HL-60 (cell line): ENCODE measurements around the gene AKAP7.

Experiments
- GABPA ChIP-seq: IDR thresholded peaks from 2 replicates; pipeline ENCODE4 v1.6.1; 2012; ENCODE audit warnings: low read depth
- POLR2AphosphoS5 ChIP-seq: IDR thresholded peaks from 2 replicates; pipeline ENCODE4 v1.6.1; 2012; ENCODE audit warnings: low read depth
- TF ChIP-seq, protein P1 (sequence below): IDR thresholded peaks from one replicate; pipeline ENCODE4 v1.5.1; 2011; ENCODE audit warnings: low read length, control low read depth, inconsistent platforms; ENCODE audit not compliant: insufficient read depth
- TF ChIP-seq, protein P2 (sequence below): IDR thresholded peaks from 2 replicates; pipeline ENCODE4 v1.6.1; 2012; ENCODE audit warnings: low read depth; ENCODE audit not compliant: insufficient replicate concordance

DNA sequence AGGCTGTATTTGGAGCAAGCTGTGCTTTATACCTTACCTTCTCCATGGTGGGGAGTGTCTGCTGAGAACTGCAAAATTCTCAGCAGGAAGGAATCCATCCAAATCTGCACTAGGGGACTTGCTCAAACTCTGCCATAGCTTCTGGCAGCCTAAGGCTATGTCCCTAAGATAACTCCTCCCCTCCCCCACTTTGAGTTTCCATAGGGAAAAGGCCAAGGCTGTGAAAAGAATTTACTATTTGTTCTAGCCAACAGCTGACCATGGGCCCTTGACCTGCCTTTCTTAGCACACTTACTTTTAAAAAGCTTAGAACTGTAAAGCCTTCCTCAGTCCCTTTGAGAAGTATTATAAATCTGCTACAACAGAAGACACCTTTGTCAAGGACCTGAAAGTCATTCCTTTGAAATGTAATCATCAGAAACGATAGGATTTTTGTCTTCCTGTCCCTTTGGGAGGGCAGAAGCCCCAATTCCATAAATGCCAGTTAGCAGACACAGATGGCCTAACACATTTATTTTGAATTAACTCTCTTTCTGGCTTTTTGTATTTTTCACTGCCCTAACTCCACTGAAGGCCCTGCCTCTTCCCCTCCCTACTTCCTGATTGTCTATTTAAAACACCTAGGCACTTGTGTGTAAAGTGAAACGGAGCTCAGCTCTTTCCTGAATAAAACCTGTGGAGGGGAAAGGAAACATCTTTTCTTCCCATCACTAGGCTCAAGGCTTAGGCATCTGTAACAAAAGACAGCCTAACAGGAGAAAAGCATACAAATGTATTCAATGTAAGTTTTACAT lies 157.1 kb downstream of the AKAP7 start:
- TF ChIP-seq, protein P1, sequence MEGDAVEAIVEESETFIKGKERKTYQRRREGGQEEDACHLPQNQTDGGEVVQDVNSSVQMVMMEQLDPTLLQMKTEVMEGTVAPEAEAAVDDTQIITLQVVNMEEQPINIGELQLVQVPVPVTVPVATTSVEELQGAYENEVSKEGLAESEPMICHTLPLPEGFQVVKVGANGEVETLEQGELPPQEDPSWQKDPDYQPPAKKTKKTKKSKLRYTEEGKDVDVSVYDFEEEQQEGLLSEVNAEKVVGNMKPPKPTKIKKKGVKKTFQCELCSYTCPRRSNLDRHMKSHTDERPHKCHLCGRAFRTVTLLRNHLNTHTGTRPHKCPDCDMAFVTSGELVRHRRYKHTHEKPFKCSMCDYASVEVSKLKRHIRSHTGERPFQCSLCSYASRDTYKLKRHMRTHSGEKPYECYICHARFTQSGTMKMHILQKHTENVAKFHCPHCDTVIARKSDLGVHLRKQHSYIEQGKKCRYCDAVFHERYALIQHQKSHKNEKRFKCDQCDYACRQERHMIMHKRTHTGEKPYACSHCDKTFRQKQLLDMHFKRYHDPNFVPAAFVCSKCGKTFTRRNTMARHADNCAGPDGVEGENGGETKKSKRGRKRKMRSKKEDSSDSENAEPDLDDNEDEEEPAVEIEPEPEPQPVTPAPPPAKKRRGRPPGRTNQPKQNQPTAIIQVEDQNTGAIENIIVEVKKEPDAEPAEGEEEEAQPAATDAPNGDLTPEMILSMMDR, result no peak
- TF ChIP-seq, protein P2, sequence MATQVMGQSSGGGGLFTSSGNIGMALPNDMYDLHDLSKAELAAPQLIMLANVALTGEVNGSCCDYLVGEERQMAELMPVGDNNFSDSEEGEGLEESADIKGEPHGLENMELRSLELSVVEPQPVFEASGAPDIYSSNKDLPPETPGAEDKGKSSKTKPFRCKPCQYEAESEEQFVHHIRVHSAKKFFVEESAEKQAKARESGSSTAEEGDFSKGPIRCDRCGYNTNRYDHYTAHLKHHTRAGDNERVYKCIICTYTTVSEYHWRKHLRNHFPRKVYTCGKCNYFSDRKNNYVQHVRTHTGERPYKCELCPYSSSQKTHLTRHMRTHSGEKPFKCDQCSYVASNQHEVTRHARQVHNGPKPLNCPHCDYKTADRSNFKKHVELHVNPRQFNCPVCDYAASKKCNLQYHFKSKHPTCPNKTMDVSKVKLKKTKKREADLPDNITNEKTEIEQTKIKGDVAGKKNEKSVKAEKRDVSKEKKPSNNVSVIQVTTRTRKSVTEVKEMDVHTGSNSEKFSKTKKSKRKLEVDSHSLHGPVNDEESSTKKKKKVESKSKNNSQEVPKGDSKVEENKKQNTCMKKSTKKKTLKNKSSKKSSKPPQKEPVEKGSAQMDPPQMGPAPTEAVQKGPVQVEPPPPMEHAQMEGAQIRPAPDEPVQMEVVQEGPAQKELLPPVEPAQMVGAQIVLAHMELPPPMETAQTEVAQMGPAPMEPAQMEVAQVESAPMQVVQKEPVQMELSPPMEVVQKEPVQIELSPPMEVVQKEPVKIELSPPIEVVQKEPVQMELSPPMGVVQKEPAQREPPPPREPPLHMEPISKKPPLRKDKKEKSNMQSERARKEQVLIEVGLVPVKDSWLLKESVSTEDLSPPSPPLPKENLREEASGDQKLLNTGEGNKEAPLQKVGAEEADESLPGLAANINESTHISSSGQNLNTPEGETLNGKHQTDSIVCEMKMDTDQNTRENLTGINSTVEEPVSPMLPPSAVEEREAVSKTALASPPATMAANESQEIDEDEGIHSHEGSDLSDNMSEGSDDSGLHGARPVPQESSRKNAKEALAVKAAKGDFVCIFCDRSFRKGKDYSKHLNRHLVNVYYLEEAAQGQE, result no peak
- no peak for TF ChIP-seq POLR2AphosphoS5
- no peak for TF ChIP-seq GABPA
